Measurements from ENCODE around the gene ROBO1.
"Not testable (repeated sequence)": the region's sequence is repeated elsewhere in the genome, so short reads cannot be mapped to it uniquely, and the experiment has no call there.

Gene ROBO1

DNA sequence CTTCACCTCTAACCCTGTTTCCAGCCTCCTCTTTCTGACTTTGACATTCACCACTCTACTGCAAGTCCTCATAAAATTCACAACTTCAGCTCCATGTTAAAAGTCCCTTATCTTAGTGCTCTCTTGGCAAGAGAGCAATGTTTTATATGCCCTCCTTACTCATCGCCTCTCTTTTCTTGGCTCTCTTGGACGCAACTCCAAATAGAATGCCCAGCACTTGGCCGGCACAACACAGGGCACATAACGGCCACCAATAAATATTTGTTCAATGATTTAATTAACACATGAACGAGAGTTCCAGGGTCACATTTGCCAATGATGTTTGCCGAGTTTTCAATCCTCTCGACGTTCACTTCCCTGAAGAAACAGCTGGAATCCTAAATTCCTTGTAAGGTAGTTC lies 401.4 kb downstream of the ROBO1 start:
- no peak for DNase-seq

DNA sequence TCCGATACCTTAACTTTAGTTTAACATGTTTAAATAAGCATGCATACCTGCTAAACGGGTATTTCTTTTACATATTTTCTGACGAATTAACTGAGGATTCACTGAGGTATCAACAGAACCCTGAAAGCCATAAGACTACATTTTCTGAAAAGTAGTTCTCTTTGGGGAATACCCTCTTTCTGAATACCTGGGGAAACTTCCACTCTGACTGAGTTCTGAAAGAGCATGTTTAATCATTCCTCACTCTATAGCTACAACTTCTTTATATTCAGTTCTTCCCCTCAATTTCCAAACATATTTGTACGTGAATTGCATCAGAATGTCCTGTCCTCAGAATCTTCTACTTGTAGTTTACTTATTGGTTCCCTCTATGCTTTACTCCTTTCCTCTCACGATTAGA lies 403.0 kb downstream of the ROBO1 start:
- DNase-seq, result no peak

DNA sequence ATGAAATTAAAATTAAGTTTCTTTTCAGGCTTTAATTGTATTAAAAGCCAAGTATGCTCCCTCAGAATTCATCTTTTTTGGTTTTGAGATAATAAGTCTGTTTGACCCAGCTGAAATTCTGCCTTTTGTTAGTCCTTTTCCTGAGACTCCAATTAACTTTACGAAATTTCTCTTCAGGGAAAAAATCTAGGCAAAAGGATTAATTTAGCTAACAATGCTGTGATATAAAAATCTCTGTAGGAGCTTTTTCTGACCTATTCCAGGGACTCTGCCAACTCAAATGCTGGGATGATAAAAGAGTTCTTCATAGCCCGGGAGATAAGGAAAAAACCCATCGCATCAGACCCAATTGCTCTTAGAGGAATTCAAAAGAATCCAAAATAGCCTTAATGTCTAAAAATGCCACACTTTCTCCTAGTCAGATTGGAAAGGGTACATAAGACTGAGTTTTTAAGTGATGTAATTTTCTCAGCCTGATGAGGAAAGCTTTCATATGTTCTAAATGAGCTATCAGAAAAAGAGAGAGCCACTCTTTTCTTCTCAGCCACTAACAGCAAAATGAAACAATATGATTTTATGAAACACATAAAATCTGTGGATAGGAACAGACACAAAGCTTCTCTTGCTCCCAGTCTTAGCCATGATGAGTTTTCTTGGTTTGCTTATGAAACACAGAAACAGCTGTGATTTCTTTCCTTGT lies 405.1 kb downstream of the ROBO1 start:
- DNase-seq, result no peak

DNA sequence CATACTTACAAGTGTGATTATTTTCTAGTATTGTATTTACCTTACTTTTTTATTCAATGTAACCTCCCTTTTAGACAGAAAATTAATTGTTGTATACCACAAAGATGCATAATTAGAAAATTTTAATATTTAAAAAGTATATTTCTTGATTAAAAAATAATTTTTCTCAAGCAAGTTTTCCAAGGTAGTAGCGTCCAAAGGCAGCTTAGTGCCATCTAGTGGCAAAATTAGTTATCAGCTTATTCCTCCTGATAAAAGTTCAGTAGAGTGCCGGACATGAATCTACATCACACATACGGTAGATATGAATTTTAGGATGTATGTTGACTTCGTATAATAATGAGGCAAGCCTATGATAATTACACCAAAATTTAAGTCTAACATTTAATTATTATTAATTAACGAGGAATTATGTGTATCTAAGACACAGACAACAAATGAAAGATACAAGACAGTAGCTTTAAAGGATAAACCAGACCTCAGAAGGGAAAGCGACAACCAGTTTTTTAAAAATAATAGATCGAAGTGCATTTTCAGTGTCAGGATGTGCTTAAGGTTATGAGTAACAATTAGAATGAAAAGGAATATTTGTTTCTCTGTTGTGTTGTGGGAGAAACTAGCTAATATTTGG lies 405.9 kb downstream of the ROBO1 start:
- DNase-seq, result no peak

DNA sequence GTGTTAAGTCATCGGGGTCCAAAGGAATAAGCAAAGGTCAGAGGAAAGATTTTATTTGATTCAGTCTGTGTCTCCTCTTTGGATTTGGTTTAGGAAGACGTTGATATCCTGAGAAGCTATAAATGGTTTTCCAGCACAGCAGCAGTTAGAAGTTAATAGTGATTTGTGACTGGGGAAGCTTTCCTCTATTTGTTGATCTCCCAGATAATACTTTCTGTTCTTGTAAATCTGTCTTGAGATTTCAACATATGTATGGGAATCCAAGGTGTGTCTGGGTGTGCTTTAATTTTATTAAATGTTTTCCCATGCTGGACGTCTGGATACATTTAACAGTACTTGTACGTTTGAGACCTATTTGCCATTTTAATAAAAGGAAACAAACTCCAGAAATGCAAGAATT lies 409.5 kb downstream of the ROBO1 start:
- DNase-seq, result no peak

DNA sequence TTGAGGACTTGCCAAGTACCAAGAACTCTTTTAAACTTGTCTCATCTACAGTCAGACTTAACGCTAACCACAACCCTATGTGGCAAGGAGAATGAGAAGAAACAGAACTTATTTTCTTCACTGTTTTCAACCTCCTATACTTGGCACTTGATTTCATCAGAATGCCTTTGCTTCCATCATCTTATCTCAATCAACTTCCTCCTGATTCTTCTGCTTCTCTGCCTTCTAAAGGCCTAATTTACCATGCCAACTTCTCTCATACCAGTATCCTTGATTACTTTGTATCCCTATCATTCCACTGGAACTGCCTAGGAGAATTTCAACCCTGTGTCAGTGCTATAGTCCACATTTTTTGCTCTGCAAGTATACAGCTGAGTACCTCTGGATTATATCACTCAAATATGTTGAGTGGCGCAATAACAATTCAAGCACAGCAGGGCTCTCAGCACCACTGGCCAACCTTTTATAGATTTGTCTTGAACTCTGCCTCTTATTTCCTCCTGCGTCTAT lies 413.6 kb downstream of the ROBO1 start:
- no peak for DNase-seq

DNA sequence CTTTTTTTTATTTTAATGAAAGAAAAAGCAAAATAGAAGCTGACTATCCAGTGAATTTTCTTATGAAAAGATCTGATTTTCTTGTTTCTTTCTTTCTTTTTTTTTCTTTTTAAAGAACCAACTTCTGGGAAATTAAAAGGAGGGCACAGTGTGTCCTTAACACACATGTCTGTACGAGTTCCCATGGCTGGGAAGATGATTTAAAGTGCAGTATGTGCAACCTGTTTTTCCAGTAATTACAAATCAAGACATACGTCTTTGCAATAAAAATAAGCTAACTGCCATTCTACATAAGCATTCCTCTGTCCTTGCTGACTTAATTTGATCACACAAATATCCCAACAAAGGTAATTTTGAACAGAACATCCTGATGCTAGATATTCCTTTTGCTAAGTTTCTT lies 416.1 kb downstream of the ROBO1 start:
- DNase-seq, result no peak

DNA sequence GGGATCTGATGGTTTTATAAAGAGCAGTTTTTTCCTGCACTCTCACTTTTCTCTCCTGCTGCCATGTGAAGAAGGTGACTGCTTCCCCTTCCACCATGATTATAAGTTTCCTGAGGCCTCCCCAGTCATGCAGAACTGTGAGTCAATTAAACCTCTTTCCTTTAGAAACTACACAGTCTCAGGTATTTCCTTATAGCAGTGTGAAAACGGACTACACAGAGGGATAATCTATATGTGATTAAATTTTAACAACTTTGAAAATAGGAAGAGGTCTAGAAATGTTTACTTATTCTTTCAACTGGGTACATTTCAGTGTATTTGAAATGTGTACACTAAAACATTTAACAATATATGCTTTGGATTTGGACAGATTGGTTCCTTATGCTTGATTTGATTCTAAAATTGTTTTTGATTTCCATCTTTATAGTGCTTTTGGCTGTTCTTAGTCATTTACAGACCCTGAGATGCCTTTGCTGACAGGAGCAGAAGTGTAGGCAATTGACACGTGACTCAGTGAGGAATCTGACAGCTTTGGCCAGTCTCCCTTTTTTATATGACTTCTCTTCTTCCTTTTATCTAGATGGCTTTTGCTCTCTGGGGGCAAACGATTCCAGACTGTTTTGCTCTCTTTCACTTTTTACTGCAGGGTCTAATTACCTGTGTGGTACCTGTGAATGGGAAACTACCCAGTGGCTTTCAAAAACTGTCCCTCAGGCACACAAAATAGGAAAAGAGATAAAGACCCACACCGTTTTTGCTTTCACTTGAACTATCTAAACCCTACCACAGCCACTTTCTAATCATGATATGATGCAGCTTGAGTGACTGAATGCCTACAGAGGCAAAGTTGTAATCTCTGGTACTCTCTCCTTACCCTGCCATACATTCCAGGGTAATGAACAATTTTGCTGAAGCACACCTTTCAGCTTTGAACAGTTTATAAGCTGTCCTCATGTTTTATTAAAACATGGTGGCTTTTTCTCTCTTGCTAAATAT lies 422.6 kb downstream of the ROBO1 start:
- DNase-seq, result no peak

DNA sequence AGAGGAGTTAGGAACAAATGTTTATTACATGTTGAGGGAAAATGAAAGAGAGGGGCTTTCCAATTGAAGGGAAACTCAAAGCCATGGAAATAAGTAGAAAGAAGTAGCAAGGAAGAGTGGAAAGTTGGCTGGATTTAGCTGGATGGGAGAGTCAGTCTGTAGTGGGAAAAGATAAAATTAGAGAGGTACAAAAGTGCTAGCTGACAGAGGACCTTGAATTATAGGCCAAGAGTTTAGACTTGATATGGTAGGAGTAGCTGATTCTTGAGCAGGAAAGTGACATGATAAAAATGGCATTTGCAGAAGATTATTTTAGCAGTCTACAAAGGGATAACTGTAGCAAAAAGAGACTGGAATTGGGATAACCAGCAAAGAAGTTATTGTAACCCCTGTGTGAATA lies 425.8 kb downstream of the ROBO1 start:
- DNase-seq, result no peak

DNA sequence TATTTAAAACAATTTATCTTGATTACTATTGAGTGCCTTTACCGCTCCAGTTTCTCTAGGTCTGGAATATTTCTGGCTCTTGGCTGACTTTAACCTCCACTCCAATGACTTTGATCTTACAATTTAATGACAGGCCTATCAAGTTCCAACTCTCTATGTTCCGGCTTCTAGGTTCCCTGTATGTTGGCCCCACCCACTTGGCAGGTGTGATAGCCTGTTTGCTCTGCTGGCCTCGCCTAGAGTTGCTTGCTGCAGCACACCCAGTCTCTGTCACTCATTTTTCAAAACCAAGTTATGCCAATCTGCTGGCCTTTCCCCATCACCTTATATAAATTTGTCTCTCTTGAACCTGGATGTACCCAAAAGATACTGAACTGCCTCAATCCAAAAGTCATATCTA lies 428.0 kb downstream of the ROBO1 start:
- DNase-seq, result no peak

DNA sequence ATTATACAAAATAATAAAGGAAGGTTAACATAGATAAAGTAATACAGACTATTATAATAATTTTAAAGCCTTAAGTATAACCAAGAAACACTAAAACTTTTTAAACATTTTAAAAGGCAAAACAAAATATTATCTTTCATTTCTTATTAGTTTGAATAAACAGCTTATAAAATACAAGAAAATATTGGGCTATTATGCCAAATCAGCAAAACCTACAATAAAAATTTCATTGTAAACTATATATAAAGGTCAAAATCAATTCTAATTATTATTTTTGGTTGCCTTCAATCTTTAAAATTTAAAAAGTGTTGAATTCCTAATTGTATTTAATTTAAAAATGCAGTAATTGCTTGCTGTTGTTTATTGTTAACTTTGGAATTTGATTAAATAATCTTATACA lies 430.0 kb downstream of the ROBO1 start:
- no peak for DNase-seq

DNA sequence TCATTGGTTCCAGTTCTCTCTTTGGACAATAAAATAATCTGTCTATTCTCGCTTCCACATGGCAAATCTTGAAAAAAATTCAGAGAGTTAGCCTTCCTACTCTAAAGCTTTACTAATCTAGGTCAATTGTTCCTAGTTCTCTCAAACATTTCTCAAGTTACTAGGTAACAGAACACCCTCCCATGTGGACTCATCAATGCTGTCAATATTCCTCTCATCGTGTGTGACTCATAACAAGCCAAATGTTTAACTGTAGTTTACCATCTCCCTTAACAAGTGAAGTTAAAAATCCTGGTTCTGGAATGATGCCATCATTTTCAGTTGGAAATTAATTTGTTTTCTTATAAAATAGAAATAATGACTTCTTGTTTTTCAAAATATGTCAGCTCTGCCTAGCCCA lies 438.6 kb downstream of the ROBO1 start:
- no peak for DNase-seq

DNA sequence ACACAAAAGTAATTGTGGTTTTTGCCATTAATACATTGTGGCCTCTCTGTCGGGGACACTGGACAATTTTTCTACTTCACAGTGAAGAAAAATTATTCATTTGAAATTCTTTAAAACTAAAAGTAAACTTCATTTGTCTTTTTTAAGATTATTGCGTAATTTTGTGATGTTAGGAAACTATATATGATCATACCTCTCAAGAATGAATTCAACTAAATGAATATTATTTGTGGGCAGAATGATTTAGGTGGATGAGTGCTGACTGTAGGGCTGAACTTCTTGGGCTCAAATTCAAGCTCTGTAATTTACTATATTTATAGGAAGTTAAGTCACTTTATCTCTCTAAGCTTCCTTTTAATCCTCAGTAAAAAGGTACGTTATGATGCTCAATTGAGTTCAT lies 441.2 kb downstream of the ROBO1 start:
- DNase-seq, result no peak

DNA sequence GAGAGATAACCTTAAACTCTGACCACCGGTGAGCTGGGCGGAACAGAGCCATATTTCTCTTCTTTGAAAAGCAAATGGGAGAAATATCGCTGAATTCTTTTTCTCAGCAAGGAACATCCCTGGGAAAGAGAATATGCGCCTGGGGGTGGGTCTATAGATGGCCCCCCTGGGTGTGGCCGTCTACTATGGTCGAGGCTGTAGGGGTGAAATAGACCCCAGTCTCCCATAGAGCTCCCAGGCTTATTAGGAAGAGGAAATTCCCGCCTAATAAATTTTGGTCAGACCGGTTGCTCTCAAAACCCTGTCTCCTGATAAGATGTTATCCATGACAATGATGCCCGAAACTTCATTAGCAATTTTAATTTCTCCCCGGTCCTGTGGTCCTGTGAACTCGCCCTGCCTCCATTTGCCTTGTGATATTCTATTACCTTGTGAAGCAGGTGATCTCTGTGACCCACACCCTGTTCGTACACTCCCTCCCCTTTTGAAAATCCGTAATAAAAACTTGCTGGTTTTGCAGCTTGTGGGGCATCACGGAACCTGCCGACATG lies 441.9 kb downstream of the ROBO1 start:
- DNase-seq, result not testable (repeated sequence)

DNA sequence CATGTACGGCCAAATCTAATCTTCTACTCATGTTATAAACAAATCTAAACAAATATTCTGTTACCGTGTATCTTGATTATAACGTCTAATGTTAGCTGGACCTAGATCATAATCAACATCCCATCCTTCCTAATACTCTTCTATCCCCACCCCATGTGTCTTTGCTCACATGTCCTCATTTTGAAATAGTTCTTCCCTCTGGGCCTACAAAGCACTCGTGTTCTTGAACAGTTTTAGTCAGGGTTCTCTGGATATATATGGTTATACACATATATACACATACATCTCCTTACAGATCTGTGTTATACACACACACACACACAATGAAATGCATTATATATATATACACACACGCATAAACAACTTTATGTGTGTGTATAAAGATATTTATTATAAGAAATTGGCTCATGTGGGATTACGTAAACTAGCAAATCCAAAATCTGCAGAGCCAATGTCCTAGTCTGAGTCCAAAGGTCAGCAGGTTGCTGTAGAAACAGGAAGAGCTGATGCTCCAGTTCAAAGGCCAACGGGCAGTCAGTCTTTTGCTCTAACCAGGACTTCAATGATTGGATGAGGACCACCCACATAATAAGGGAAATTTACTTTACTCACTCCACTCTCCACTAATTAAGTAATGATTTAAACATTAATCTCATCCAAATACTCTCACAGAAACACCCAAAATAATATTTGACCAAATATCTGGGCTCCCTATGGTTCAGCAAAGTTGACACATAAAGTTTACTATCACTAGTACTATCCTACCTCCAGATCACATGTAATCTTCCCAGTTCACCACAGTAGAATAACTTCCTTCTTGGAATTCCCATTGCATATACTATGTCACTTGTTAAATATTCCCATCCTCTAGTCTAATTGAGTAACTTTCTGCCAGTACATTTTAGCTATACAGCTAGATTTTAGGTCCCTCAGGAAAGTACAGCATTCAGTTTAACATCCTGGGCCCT lies 450.0 kb downstream of the ROBO1 start:
- DNase-seq, result no peak

DNA sequence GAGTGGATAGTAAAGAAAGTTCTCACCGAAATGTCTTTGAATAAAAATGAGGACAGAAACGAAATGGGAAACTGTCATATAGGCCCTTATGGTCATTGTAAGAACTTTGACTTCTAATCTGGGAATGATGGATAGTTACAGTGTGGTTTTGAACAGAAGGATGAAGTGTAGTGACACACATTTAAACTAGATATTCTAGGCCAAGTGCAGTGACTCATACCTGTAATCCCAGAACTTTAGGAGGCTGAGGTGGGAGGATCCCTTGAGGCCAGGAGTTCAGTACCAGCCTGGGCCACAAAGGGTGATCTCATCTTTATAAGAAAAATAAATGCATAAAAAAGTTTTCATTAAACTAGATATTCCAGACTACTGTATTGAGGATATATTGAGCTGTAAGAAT lies 452.8 kb downstream of the ROBO1 start:
- no peak for DNase-seq

DNA sequence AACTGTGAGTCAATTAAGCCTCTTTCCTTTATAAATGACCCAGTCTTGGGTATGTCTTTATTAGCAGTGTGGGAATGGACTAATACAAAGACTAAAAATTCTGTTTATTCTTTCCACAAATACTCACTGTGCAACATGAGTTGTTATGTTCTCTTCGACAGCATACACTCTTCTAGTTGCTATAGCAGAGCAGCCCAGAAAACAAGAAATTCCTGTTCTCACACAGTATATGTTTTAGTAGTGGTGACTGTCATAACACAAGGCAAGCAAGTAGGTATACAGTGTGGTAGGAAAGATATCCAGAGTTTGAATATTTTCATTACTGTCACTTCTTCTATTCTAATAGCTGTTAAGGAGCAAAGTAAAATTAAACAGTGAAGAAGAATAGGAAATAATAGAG lies 453.3 kb downstream of the ROBO1 start:
- DNase-seq, result no peak

DNA sequence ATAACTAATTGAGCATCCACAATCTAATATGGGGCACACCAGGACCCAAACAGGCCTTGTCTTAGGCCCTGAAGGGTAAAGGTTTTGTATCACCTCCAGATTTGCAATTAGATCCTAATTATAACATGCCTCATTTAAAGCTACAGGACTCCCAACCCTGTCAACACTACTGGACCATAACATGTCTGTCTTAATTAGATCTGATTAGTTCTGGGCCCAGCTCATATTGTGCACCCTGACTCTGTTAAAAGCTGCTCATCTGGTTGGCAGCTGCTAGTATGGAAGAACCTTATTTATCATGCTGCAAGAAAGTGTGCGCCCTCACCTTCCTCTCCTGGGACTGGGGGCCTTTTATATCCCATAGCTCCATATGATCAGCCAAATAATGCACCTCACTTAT lies 457.8 kb downstream of the ROBO1 start:
- no peak for DNase-seq

DNA sequence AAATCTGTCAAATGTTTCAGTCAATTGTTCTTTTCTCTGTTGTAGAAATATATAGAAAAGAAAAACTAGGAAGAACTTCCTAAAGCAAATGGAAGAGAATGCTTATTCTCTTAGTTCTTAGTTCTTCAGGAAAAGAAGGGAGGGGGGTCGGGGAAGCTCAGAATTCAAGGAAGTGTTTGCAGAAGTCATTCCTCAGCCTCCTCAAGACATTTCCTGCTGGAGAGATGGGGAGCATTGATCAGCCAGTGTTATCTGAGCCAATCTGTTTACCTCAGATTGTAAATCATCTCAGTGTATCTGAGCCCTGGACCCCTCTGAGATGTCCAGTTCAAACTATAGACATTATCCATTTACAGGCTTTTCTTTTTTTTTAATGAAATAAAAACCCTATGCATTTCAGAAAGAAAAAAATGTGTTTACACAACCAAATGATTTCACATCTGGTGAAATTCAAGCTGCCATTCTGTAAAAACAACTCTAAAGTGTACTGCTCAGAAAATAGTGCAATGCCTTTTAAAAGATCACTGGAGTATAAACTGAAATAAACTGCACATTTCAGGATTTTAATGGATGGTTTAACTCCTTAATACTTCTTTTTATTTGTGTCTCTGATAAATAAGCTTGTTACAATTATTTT lies 460.7 kb downstream of the ROBO1 start:
- DNase-seq, result no peak

DNA sequence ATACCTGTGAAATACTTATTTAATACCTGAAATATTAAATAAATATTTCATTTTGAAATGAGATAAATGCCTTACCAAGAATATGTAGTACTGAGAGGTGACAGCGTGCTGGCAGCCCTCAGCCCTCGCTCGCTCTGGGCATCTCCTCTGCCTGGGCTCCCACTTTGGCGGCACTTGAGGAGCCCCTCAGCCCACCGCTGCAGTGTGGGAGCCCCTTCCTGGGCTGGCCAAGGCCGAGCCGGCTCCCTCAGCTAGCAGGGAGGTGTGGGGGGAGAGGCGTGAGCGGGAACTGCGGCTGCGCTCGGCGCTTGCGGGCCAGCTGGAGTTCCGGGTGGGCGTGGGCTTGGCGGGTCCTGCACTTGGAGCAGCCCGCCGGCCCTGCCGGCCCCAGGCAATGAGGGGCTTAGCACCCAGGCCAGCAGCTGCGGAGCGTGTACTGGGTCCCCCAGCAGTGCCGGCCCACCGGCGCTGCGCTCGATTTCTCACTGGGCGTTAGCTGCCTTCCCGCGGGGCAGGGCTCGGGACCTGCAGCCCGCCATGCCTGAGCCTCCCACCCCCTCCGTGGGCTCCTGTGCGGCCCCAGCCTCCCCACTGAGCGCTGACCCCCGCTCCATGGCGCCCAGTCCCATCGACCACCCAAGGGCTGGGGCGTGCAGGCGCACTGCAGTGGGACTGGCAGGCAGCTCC lies 467.7 kb downstream of the ROBO1 start:
- DNase-seq, result not testable (repeated sequence)
